HEK293 (cell line): ENCODE measurements around the gene ISG15.
A peak's percentile ranks its signal among the peaks of the same experiment; 100 is the strongest.

Experiments
- CTCF ChIA-PET: fragments of 350-600 bp; formaldehyde crosslinking; extraction: SDS; loops from one replicate; lab custom pipeline; 2021; ENCODE audit warnings: antibody characterized with exemption; lab: Yijun Ruan, JAX
- POLR2A ChIA-PET: fragments of 300-600 bp; formaldehyde crosslinking; extraction: SDS; loops from one replicate; lab custom pipeline; 2020; ENCODE audit warnings: antibody characterized with exemption, inconsistent platforms; lab: Yijun Ruan, JAX
- H3K27ac ChIP-seq: fragments of 200-500 bp; sonication (Bioruptor generic); 2 replicates; pipeline ENCODE4 v1.5.1; 2014; ENCODE audit warnings: low read depth, low read length, control low read depth, inconsistent platforms; ENCODE audit errors: extremely low read depth
- H3K36me3 ChIP-seq, 2 experiments: fragments of 200-500 bp in 1 of 2; sonication (Bioruptor generic) in 1 of 2; 1 replicate in 1 of 2; 2 replicates in 1 of 2; pipeline ENCODE4 v1.5.1; 2014 to 2017; ENCODE audit warnings: inconsistent platforms in 2 of 2, low read length in 2 of 2; ENCODE audit not compliant: control insufficient read depth in 2 of 2, insufficient read depth in 1 of 2
- H3K4me1 ChIP-seq: fragments of 200-500 bp; sonication (Bioruptor generic); 2 replicates; pipeline ENCODE4 v1.5.1; 2014; ENCODE audit warnings: mild to moderate bottlenecking, low read length, inconsistent platforms; ENCODE audit not compliant: control insufficient read depth, insufficient read depth
- H3K4me3 ChIP-seq: 2 replicates; pipeline ENCODE4 v1.5.1; 2011; ENCODE audit warnings: low read depth, mild to moderate bottlenecking, control low read depth, low read length, moderate library complexity
- H3K9me3 ChIP-seq: fragments of 200-500 bp; sonication (Bioruptor generic); 2 replicates; pipeline ENCODE4 v1.5.1; 2014; ENCODE audit warnings: low read depth, low read length, inconsistent platforms; ENCODE audit not compliant: control insufficient read depth, insufficient read depth
- EGR2 ChIP-seq: fragments of 450-650 bp; formaldehyde crosslinking; IDR thresholded peaks from 2 replicates; pipeline ENCODE4 v1.5.1; 2016; ENCODE audit warnings: low read depth, missing biosample characterization, missing genetic modification characterization
- GLIS1 ChIP-seq: fragments of 450-650 bp; formaldehyde crosslinking; IDR thresholded peaks from 2 replicates; pipeline ENCODE4 v1.5.1; 2016; ENCODE audit warnings: missing biosample characterization, missing genetic modification characterization
- HOXC10 ChIP-seq: sonication (generic); formaldehyde crosslinking; IDR thresholded peaks from 2 replicates; pipeline ENCODE4 v1.8.1; 2023; ENCODE audit warnings: mild to moderate bottlenecking, missing genetic modification reagents
- REST ChIP-seq: fragments of 450-650 bp; formaldehyde crosslinking; IDR thresholded peaks from 2 replicates; pipeline ENCODE4 v1.5.1; 2016; ENCODE audit warnings: missing biosample characterization, missing genetic modification characterization
- SCRT2 ChIP-seq: fragments of 450-650 bp; formaldehyde crosslinking; IDR thresholded peaks from 2 replicates; pipeline ENCODE4 v1.5.1; 2016; ENCODE audit warnings: missing biosample characterization, missing genetic modification characterization
- ZBTB7A ChIP-seq: fragments of 450-650 bp; formaldehyde crosslinking; IDR thresholded peaks from 2 replicates; pipeline ENCODE4 v1.5.1; 2016; ENCODE audit warnings: low read depth, missing biosample characterization, missing genetic modification characterization
- ZBTB8A ChIP-seq: fragments of 450-650 bp; formaldehyde crosslinking; IDR thresholded peaks from 2 replicates; pipeline ENCODE4 v1.5.1; 2016; ENCODE audit warnings: missing biosample characterization, missing genetic modification characterization
- ZNF132 ChIP-seq: fragments of 450-650 bp; formaldehyde crosslinking; IDR thresholded peaks from 2 replicates; pipeline ENCODE4 v1.5.1; 2017; ENCODE audit warnings: missing biosample characterization, missing genetic modification characterization, borderline replicate concordance
- ZNF2 ChIP-seq: fragments of 450-650 bp; formaldehyde crosslinking; IDR thresholded peaks from 2 replicates; pipeline ENCODE4 v1.5.1; 2016; ENCODE audit warnings: missing biosample characterization, missing genetic modification characterization
- ZNF24 ChIP-seq: fragments of 450-650 bp; formaldehyde crosslinking; IDR thresholded peaks from 2 replicates; pipeline ENCODE4 v1.5.1; 2016; ENCODE audit warnings: missing biosample characterization, missing genetic modification characterization
- ZNF362 ChIP-seq: fragments of 450-650 bp; formaldehyde crosslinking; IDR thresholded peaks from 2 replicates; pipeline ENCODE4 v1.5.1; 2016; ENCODE audit warnings: missing biosample characterization, missing genetic modification characterization
- ZNF426 ChIP-seq: fragments of 450-650 bp; formaldehyde crosslinking; IDR thresholded peaks from 2 replicates; pipeline ENCODE4 v1.5.1; 2017; ENCODE audit warnings: missing biosample characterization, missing genetic modification characterization, mild to moderate bottlenecking, inconsistent platforms, moderate library complexity
- ZNF449 ChIP-seq: fragments of 450-650 bp; formaldehyde crosslinking; IDR thresholded peaks from 2 replicates; pipeline ENCODE4 v1.5.1; 2017; ENCODE audit warnings: missing biosample characterization, mild to moderate bottlenecking, missing genetic modification characterization, moderate library complexity
- ZNF513 ChIP-seq: fragments of 450-650 bp; IDR thresholded peaks from 2 replicates; pipeline ENCODE4 v1.5.1; 2018; ENCODE audit warnings: missing biosample characterization, missing genetic modification characterization
- ZNF518A ChIP-seq: fragments of 450-650 bp; formaldehyde crosslinking; conservative IDR thresholded peaks from 2 replicates; pipeline ENCODE4 v1.5.1; 2016; ENCODE audit warnings: low read depth, missing biosample characterization, missing genetic modification characterization
- ZNF571 ChIP-seq: fragments of 450-650 bp; formaldehyde crosslinking; IDR thresholded peaks from 2 replicates; pipeline ENCODE4 v1.5.0; 2017; ENCODE audit warnings: missing biosample characterization, missing genetic modification characterization
- ZNF621 ChIP-seq: fragments of 450-650 bp; formaldehyde crosslinking; IDR thresholded peaks from 2 replicates; pipeline ENCODE4 v1.5.1; 2017; ENCODE audit warnings: missing biosample characterization, missing genetic modification characterization
- ZNF654 ChIP-seq: fragments of 450-650 bp; formaldehyde crosslinking; IDR thresholded peaks from 2 replicates; pipeline ENCODE4 v1.5.1; 2016; ENCODE audit warnings: low read depth, missing biosample characterization, missing genetic modification characterization
- ZNF670 ChIP-seq: fragments of 450-650 bp; formaldehyde crosslinking; IDR thresholded peaks from 2 replicates; pipeline ENCODE4 v1.5.1; 2016; ENCODE audit warnings: missing biosample characterization, missing genetic modification characterization, low read depth
- ZNF747 ChIP-seq: fragments of 450-650 bp; formaldehyde crosslinking; IDR thresholded peaks from 2 replicates; pipeline ENCODE4 v1.5.1; 2016; ENCODE audit warnings: missing biosample characterization, missing genetic modification characterization

ISG15 gene

GRCh38 chr1:973459-974292 lies 39.6 kb upstream of the ISG15 start:
- Histone ChIP-seq H3K4me1 (peaks cover 3% of the 10 kb centered on the region; the same call in 1 of the 2 replicates), H3K27ac (no peak overlapping the region), H3K9me3 (no peaks in the 10 kb centered on the region), H3K36me3 (no peaks in the 10 kb centered on the region), H3K4me3 (no peak overlapping the region)
- ChIA-PET POLR2A (interaction anchor here (0.7 kb wide), 1 partner anchor 40 kb away, joined by 3 read pairs; no protein-coding TSS in a partner anchor), CTCF (interaction anchor here (1.0 kb wide), 1 partner anchor 69 kb away, joined by 4 read pairs; no protein-coding TSS in a partner anchor)
- TF ChIP-seq ZNF132, result no peak
- TF ChIP-seq ZNF621 (tag by site-specific recombination), result no peak
- TF ChIP-seq ZBTB7A (tag by site-specific recombination), result no peak
- peak; percentile 37; the same call in 1 of the 2 replicates for TF ChIP-seq EGR2 (tag by site-specific recombination)

- Histone ChIP-seq H3K4me3 (no peak overlapping the region), H3K4me1 (peaks cover 3% of the 10 kb centered on the region; the same call in 1 of the 2 replicates), H3K36me3 (no peaks in the 10 kb centered on the region), H3K9me3 (no peaks in the 10 kb centered on the region), H3K27ac (no peak overlapping the region)
- ChIA-PET CTCF (interaction anchor here (1.0 kb wide), 1 partner anchor 69 kb away, joined by 4 read pairs; no protein-coding TSS in a partner anchor), POLR2A (interaction anchor here (0.7 kb wide), 2 partner anchors 21 to 41 kb away, joined by 3 to 4 read pairs; no protein-coding TSS in a partner anchor)
- TF ChIP-seq HOXC10 (CRISPR knock-in tag) (no peak), ZNF449 (tag by site-specific recombination) (no peak), ZNF426 (tag by site-specific recombination) (no peak), ZNF513 (tag by site-specific recombination) (no peak), ZNF2 (tag by site-specific recombination) (no peak), GLIS1 (tag by site-specific recombination) (peak; percentile 61), ZNF654 (tag by site-specific recombination) (no peak), ZNF571 (tag by site-specific recombination) (no peak), ZBTB8A (tag by site-specific recombination) (no peak), REST (tag by site-specific recombination) (no peak), ZNF670 (tag by site-specific recombination) (no peak), ZNF747 (no peak), ZNF518A (tag by site-specific recombination) (no peak), ZNF24 (no peak), ZNF362 (tag by site-specific recombination) (no peak), SCRT2 (tag by site-specific recombination) (0 out of 2 replicates have a peak, but pooled peaks have one; percentile 11)
Observed at GRCh38 chr1:974293-974640, 39.0 kb upstream of the ISG15 start.
